RKO (cell line): ENCODE measurements around the gene SH3PXD2A.
A peak's percentile ranks its signal among the peaks of the same experiment; 100 is the strongest.

Experiments
- DNase-seq: peaks from one replicate; pipeline ENCODE4 v3.0.0-alpha.2; 2016; ENCODE audit warnings: low spot score

Gene SH3PXD2A

DNA sequence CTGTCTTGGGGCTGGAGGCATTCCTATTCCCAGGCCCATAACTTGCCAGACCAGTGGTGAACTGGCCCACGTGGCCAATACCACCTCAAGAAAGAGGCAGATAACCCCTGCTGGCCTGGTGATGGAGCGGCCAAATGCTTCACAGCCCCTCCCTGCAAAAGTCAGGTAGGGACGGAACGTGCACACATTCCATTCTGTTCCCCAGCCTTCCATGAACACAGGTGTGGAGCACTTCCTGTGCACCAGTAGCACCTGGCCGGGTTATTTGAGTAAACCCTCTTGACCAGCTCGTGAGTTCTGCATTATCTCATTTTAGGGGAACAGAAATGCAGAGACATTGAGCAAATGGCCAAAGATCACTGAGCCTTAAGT lies 134.4 kb downstream of the SH3PXD2A start:
- DNase-seq, result no peak

DNA sequence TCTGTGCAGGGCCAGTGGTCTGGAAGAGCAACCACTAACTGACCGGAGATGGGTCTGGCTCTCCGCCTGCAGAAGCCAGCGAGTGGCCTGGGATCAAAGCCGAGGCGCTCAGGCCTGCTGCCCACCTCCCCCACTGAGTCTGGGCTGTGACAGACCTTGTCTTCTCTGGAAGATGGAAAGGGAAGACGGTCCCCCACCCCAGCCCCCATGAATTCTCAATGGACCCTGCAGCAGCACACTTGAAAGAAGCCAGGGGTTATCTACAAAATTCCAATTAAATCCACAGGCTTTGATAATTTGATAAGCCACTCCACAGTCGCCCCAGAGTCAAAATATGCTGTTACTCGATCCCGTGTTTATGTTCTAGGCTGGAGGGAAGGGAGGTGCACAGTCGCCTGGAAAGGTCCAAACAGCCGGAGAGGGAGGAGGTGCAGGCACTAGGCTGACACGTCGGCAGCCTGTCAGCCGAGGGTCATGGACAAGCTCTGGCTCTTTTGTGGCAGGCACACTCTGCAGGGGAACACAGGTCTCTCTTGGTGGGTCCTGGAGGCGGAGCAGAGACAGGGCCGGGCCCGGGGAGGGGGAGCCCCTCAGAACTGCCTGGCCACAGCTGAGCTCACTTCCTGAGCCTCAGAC lies 134.9 kb downstream of the SH3PXD2A start:
- DNase-seq, result no peak

DNA sequence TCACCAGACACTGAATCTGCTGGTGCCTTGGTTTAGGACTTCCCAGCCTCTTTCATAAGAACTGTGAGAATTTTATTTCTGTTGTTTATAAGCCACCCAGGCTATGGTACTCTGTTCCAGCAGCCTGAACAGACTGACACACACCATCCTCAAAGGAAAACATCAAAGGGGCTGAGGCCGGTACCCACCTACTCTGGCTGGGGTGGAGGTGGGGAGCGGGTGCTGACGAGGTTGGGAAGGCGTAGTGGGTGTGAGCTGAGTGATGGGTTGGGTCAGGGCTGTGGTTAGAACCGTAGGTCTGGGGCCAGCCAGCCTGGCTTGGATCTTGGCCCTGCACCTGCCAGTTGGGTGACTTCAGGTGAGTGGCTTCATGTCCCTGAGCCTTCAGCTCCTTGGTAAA lies 136.3 kb downstream of the SH3PXD2A start:
- no peak for DNase-seq

DNA sequence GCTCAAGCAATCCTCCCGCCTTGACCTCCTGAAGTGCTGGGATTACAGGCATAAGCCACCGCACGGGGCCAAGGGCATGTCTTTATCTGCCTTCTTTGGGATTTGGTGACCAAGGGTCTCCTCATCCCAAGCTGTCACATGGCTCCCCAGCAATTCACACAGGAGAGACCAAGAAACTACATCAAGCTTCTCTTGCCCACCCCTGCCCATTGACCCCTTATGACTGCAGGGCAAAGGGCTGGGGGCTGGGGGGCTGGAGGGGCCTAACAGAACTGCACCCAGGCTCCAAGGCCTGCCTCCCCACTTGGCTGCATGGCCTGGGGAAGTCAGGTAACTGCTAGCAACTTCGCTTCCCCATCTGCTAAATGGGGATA lies 137.1 kb downstream of the SH3PXD2A start:
- DNase-seq, result no peak

DNA sequence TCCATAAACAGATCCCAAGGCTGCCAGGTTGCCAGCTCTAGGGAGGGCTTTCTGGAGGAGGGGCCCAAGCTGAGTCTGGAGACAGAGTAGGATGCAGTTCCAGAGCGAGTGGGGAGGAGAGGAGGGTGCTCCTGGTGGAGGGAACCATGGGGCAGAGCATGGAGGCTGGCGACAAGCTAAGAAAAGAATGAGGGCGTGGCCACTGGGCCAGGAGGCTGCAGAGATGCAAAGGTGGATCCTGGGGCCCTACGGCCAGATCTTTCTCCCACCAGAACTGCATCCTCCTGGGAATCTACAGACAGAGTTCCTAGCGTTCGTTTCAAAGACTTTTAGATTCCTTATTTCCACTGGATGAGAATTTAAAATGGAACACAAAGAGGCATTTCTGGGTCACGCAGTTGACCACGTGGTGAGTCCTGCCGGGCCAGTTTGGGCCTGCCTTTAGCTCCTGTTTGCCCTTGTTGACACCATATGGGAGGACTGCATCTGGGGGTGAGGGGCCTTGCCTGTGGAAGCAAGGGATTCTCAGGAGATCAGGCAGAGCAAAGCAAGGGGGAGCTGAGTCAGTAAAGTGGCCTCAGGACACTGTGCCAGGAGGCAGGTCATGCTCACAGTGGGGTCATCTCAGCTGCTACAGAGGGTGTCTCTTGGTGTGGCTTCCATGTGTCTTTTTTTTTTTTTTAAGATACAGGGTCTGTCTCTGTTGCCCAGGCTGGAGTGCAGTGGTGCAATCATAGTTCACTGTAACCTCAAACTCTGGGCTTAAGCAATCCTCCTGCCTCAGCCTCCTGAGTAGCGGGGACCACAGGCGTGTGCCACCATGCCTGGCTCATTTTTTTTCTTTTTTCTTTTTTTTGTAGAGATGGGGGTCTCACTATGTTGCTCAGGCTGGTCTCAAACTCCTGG lies 137.8 kb downstream of the SH3PXD2A start:
- no peak for DNase-seq

DNA sequence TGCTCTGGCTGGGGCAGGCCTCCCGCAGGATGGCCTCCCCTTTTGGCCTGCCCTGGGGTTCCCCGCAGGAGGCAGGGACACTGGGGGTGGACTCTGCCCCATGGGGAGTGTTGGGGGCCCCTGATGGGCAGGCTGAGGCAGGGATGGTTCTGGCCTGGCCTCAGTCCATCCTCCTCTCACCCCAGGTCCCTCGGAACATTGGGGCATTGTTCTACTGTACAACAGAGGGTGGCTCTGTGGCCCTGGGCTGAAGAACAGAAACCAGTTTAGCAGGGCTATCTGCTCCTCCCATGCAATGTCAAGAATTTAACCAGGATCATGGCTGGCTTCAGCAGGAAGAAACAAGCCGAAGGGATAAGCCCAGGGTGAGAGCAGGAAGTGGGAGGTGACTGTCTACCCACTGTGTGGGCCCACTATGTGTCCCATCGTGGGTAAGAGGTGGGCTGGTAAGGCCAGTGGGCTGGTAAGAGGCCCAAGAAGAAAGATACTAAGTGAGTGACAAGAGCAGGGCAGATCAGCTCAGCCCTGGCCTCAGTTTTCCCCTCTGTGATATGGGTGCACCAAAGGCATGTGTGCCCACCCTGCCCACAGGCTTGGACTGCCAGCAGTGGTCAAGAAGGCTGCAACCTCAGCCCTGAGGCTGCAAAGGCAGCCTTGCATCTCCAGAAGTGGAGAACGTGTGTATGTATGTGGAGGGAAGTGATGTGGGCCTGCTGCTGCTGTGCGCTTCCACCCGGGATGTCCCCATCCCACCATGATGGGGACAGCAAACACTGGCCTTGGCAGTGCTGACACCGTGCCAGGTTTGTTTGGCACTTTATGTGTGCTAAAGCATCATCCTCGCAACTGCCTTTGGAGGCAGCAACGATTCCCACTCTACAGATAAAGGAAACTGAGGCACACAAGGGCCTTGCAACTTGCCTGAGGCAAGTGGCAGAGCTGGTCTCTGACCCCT lies 138.9 kb downstream of the SH3PXD2A start:
- DNase-seq, result no peak

DNA sequence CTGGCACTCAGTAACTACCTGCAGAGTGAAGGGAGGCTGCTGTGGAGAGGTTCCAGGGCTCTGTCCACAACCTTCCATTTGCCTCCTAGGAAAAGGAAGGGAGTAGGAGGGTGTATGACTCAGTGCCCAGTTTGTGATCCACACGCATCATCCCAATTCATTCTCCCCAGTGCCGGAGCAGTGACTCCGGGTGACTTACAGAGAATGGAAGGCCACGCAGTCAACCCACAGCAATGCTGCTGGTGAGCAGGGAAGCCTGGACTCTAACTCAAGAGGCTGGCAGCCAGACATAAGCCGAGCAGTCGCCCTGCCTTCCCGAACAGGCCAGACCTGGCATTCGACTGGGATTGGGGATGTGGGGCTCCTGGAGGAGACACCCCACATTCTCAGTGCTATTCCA lies 139.9 kb downstream of the SH3PXD2A start:
- peak; percentile 62 for DNase-seq

DNA sequence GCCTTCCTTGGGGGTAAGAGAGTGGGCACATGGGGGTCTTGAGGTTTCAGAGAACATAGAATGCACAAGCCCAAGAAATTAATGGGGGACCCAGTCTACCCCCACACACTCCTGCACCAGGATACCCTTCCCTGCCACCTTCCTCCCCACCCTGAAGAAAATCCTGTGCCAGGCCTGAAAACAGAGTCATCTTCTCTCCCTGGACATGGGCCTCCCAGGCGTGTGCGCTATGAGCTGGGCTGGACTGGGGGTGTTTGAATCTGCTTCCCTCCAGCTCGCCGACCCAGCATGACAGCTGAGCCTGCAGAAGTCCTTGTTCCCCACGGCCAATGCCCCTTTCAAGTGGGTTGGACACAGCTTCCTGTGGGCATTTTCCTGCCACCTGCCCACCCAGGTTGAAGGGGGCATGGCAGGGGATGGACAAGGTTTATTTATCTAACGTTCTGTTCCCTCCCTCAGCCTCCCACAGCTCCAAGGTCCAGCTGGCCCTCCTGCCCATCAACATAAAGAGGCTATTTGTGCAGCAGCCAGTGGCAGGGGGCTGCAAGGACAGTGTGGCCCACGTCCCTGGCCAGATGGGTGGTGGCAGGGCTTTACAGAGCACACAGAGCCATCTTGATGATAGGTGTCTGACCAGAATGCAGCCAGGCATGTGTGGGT lies 141.0 kb downstream of the SH3PXD2A start:
- no peak for DNase-seq

DNA sequence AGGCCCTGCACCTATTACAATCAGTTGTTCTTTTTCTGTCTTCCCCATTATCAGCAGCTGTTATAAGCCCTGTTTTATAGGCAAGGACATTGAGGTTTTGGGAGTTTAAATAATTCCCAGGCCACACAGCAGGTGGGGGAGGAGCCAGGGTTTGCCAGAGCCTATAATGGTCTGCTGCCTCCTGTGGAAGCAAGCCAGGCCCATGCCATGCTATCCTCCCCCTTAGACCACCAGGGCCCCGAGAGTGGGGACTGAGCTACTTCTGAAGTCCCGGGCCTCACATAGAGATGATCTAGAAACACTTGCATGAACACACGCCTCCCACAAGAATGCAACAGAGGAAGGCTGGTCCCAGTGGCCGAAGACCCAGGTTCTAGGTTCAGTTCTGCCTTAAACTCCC lies 141.7 kb downstream of the SH3PXD2A start:
- no peak for DNase-seq

DNA sequence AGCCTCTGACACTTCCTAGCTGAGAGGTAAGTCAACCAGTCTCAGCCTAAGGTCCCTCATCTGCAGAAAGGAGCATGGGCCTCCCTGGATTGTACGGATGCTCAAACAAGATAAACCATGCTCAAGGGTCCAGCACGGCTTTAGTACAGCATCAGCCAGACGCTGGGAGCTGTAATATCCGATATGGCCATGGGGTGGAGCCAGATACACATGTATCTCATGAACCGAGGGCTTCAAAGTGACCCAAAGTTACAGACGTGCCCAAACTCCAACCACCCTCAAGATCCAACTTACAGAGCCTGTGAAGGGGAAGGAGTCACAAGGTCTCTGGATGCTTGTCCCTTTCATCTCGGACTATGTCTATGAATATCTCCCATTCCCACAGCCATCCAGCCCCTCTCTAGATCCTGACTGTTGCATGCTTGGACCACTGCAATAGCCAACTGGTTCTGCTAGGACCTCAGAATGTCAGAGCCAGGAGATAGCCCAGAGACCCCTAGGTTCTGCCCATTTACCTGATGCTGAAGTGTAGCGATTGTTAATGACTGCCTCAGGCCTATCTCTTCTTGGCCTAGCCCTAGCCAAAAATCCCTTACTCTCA lies 142.4 kb downstream of the SH3PXD2A start:
- DNase-seq, result peak; percentile 72

DNA sequence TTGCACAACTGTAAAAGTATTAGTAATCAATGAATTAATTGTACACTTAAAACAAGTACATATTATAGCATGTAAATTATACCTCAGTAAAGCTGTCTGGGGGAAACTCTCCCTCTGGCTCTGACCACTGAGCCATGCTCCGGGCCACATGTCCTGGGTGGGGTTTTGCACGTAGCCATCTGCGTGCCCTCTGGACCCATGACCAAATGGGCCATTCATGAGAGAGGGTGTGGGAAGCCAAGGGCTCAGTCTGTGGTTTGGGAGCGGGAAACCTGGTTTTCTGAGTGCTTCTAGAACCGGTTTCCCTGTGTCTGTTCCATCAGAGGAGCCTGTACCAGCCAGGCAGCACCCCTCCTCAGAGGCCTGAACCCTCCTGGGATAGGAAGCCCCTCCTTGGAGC lies 143.2 kb downstream of the SH3PXD2A start:
- DNase-seq, result no peak

DNA sequence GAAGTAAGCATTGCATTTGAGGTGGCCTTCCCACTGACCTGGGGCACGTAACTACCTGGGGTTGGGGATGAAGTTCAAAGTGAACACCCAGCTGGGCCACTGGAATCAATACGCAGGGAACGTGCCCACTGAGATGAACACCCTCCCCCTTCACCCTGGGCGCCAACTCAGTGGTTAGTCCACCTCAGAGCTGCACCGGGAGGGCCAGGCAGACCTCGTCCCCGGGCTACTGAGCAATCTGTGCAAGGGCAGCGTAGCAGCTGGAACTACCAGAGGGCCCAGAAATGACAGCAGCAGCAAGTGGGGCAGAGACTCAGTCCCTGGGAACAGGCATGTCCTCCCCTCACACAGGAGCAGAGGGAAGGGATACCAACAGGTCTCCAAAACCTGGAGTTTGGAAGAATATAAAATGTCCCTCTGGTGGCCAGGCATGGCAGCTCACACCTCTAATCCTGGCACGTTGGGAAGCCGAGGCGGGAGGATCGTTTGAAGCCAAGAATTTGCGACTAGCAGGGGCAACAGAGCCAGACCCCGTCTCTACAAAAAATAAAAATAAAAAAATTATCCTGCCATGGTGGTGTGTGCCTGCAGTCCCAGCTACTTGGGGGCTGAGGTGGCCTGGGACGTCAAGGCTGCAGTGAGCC lies 143.9 kb downstream of the SH3PXD2A start:
- no peak for DNase-seq

DNA sequence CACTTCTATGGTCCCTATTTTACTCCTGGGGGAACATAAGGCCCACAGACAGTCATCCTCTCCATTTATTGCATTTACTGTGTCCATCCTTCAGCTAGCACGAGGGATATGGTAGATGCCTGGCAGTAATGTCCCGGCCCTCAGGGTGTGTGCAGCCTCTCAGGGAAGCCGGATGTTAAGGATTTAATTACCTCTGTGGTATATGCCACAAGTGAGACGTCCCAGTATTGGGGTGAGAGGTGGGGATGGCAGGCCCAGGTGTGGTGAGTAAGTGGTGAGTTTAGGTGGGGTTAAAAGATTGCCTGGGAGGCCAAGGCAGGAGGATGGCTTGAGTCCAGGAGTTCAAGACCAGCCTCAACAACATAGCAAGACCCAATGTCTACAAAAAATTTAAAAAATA lies 144.9 kb downstream of the SH3PXD2A start:
- DNase-seq, result no peak

DNA sequence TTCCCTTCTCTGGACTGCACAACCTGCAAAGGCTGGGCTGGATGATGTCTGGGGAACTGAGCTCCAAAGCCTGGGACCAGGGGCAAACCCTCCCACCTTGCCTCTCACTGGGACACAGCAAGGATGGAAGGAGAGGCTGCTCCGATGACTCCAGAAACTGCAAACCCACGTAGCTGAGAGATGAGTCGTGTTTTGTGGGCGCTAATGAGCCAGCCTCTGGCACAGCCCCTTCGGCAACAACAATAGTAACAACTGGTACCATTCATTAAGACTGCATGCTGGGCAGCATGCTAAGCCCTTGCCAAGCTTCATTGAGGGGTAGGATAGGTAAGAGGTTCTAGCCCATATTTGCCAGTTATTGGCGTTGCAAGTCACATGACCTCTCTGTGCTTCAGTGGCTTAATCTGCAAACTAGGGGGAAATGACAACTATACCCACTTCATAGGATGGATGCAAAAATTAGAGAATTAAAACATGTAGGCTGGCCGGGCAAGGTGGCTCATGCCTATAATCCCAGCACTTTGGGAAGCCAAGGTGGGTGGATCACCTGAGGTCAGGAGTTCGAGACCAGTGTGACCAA lies 145.9 kb downstream of the SH3PXD2A start:
- peak; percentile 40 for DNase-seq

DNA sequence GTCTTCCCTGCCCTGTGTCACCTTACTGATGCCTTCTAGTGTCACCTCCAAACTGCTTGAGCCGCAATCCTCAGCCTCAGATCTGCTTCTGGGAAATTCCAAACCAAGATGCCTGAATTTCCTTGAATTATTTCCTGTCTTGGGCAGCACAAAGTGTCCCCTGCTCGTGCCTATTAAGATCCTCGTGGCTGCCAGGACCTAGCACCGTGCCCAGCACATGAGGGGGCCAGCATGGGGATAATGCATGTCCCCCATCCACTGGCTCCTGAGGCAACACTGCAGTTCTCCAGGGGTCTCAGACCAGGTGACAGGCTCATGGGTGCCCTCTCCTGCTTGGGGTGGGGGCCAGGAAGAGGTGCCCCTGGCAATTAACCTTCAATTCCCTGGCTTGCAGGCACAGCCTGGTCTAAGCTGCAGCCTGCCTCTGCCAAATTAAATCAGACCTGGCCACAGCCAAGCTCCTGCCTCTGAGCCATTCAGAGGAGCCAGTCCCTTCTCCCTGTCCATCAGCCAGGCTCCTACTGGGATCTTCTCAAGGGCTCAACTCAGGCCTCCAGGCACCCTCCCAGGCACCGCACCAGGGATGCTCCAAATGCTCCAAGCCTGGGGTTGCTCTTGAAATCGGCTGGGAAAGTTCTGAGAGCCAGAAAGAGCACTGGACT lies 146.6 kb downstream of the SH3PXD2A start:
- no peak for DNase-seq

DNA sequence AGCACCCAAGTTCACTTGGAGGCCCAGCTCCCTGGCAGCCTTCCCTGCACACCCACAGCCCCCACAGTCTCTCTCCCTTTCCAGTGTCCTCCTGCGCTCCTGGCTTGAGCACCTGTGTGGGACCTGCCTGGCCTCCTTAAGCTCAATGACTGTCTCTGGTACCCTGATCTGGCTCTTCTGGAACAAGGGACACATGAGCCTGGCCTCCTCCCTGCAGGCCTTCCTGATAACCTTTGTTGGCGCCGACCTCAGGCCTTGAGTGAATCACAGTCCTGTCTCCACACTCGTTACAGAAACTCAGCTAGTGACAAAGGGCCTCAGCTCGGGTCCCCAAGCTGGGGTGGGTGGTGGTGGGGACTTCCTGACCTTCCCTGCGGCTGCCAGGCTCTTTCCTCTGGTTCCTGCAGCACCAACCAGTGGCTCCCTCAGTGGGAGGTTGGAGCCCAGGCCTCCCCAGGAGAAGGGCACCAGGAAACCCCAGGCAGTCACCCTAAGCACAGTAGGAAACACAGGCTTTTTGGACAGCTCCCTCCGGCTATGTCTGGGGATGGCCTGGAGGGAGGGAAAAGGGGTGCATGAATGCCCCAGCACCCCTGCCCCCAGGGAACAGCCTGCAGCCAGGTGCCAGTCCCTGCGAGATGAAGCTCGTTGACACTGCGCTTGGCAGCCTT lies 147.3 kb downstream of the SH3PXD2A start:
- DNase-seq, result no peak

DNA sequence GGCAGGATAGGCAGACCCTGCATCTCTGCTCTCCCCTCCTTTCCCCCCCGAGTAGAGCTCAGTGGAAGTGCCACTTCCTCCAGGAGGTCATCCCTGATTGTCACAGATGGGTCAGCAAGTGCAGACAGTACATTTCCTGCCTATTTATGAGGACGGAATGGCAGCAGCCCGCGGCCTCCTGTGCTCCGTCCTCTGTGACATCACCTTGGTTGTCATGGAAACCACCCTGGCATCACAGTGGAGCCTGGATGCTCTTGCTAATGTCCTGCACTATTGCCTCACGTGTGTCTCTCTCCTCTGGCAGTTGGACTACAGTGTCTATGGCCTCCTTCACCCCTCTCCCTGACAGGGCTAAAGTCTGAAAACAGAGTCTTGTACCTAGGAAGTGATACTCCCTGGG lies 148.6 kb downstream of the SH3PXD2A start:
- DNase-seq, result no peak

DNA sequence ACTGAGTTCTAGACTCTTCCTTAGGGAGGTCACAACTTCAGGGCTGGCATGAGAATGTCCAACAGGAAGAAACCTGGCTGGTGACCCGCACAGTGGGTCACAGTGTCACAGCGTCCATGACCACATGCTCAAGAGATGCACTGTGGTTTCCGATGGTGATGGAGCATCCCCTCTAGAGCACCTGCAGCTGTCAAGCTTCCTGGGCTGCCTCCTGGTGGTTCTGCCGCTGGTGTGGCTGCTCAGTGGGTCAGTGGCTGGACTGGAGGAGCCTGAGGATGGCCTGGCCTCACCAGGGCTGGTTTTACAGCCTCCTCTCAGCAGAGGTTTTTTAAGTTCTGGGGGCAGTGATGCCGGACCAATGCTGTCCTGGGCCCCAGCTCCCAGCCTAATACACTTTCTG lies 149.3 kb downstream of the SH3PXD2A start:
- DNase-seq, result no peak
